Ovary (tissue), 10 donors: ENCODE results near the gene OR5AR1. TPM values are rescaled to one million over a fixed set of nuclear protein-coding genes. Genes with fewer than 3 reads are reported as not detected.

ENCODE experiments used
- DNase-seq, 5 donors: peaks; one replicate each; pipeline ENCODE4 v3.0.0-alpha.2; 2019 to 2020
- H3K27ac ChIP-seq, 2 donors: fragments of 200-600 bp; one replicate each; pipeline versions ENCODE4 v1.5.1 to v1.8.0; 2019 to 2022
- H3K27me3 ChIP-seq: fragments of 200-600 bp; one replicate; pipeline ENCODE4 v1.8.0; 2022
- H3K36me3 ChIP-seq: fragments of 200-600 bp; sonication (generic); one replicate; pipeline ENCODE4 v1.5.1; 2019
- H3K4me1 ChIP-seq: one replicate; pipeline ENCODE4 v1.8.1; 2013; ENCODE audit warnings: mild to moderate bottlenecking, moderate library complexity; ENCODE audit not compliant: insufficient read depth
- H3K4me3 ChIP-seq: fragments of 200-600 bp; sonication (generic); one replicate; pipeline ENCODE4 v1.5.1; 2017
- H3K9me3 ChIP-seq, 2 donors: fragments of 200-600 bp in 1 of 2; sonication (generic) in 1 of 2; one replicate each; pipeline versions ENCODE4 v1.5.1 to v1.8.1; 2013 to 2019; ENCODE audit warnings: mild to moderate bottlenecking in 1 of 2, moderate library complexity in 1 of 2
- EP300 ChIP-seq: sonication (generic); formaldehyde crosslinking; IDR thresholded peaks from one replicate; pipeline ENCODE4 v1.6.1; 2017; ENCODE audit warnings: antibody characterized with exemption
- POLR2A ChIP-seq: fragments of 450-650 bp; IDR thresholded peaks from one replicate; pipeline ENCODE4 v1.6.1; 2017; ENCODE audit warnings: antibody characterized with exemption, mild to moderate bottlenecking, moderate library complexity
- WGBS, 3 donors: extraction: QIAGEN DNeasy Blood & Tissue Kit in 1 of 3; methylation state at CpG; one replicate each; pipeline versions ENCODE4 v1.1.5 to v1.1.7; 2013 to 2017; 5-methylcytosine and 5-hydroxymethylcytosine counted together
- intact Hi-C, 4 donors: fragments of 100-400 bp; cut with DNase I; formaldehyde crosslinking; loops; one replicate each; pipeline versions ENCODE4 v1.11.0 to v1.15.1; 2022 to 2023
- long read RNA-seq, 3 donors: library from polyadenylated mRNA in 2 of 3; unstranded in 2 of 3; transcript quantifications; one replicate each; pipeline ENCODE4 v2.0.0 and lab custom pipeline, GENCODE V29; 2021 to 2026
- polyA plus RNA-seq, 2 donors: library from polyadenylated mRNA; stranded (reverse); fragments of 200-250 nt in 1 of 2; fragments of 350-450 nt in 1 of 2; fragmentation: Illumina TruSeq in 1 of 2; extraction: RNeasy Lipid Tissue Mini Kit (QIAGEN cat#74804) in 1 of 2; gene quantifications; one replicate each; pipeline ENCODE4 v1.2.3, GENCODE V29; 2013 to 2014
- total RNA-seq, 7 donors: library from RNA; depleted of rRNA in 2 of 7; stranded (reverse); fragments of >200 nt in 2 of 7; fragmentation: NEBNext Ultra II Directional in 3 of 7; extraction: Animal tissue kit (Norgen Biotek cat#: 25700) in 3 of 7; gene quantifications; one replicate each; pipeline versions ENCODE4 v1.1.0 to v1.2.4, GENCODE V29; 2016 to 2023
- TF ChIP-seq, protein P1 (sequence below), 3 donors: fragments of 450-650 bp in 2 of 3; fragments of 200-600 bp in 1 of 3; IDR thresholded peaks; one replicate each; pipeline versions ENCODE4 v1.5.1 to v1.8.0; 2016 to 2022; ENCODE audit warnings: antibody characterized with exemption in 3 of 3, mild to moderate bottlenecking in 1 of 3
- donor health status: DM: no; HTN: no; CAD: no; lungs with moderate emphysema.
- donor health status: DM: no; HTN: no; CAD: no.
- donor health status: Bipolar disorder and iron deficiency.
- donor health status: DM: yes; HTN: yes; CAD: no.
- donor health status: DM: no; HTN: no; CAD: no.
- donor health status: DM: yes; HTN: yes; CAD: no.

OR5AR1 gene
- total RNA-seq (not detected), polyA plus RNA-seq (not detected)
- long read RNA-seq, donor 1, result 0 reads
- long read RNA-seq, donor 2, result 0 reads
- long read RNA-seq, donor 3, result 0 reads

DNA sequence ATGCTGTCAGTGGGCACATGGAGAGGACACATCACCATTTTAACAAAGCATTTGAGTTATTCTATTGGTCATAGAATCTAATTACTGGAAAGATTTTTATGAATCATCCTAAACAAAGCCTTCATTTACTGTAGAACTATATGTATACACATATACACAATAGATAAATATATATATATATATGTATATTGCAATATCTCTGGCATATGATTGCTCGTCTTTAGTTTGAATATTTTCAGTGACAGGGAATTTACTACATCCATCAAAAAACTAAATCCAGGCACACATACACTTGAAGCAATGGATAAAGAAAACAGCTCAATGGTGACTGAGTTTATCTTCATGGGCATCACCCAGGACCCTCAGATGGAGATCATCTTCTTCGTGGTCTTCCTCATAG, at the start of gene OR5AR1:
Gene OR5AR1, plus strand, starts transcription at position 301 of the 400 bp plus-strand sequence. Its CDS starts 0 bp downstream, at position 301.
- TF ChIP-seq EP300, result no peak
- TF ChIP-seq, protein P1, sequence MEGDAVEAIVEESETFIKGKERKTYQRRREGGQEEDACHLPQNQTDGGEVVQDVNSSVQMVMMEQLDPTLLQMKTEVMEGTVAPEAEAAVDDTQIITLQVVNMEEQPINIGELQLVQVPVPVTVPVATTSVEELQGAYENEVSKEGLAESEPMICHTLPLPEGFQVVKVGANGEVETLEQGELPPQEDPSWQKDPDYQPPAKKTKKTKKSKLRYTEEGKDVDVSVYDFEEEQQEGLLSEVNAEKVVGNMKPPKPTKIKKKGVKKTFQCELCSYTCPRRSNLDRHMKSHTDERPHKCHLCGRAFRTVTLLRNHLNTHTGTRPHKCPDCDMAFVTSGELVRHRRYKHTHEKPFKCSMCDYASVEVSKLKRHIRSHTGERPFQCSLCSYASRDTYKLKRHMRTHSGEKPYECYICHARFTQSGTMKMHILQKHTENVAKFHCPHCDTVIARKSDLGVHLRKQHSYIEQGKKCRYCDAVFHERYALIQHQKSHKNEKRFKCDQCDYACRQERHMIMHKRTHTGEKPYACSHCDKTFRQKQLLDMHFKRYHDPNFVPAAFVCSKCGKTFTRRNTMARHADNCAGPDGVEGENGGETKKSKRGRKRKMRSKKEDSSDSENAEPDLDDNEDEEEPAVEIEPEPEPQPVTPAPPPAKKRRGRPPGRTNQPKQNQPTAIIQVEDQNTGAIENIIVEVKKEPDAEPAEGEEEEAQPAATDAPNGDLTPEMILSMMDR (IDR thresholded peaks at IDR 0.05), result no peak
- no peak for TF ChIP-seq POLR2A
- Histone ChIP-seq H3K9me3 (no peaks in the 10 kb centered on the region), H3K4me1 (no peaks in the 10 kb centered on the region), H3K27me3 (no peaks in the 10 kb centered on the region), H3K36me3 (no peaks in the 10 kb centered on the region), H3K27ac (no peak within 1 kb of the TSS), H3K4me3 (no peak within 1 kb of the TSS)
- 67 to 82% (median 67%) methylated on average over 2 of the region's 2 CpGs for WGBS, 3 donors
- intact Hi-C loops, result loop anchor here in 1 of 4 donors (10.0 kb wide), 1 partner anchor 1691 kb away; the partner anchor contains the start of gene OR5B17
- no peak for DNase-seq

DNA sequence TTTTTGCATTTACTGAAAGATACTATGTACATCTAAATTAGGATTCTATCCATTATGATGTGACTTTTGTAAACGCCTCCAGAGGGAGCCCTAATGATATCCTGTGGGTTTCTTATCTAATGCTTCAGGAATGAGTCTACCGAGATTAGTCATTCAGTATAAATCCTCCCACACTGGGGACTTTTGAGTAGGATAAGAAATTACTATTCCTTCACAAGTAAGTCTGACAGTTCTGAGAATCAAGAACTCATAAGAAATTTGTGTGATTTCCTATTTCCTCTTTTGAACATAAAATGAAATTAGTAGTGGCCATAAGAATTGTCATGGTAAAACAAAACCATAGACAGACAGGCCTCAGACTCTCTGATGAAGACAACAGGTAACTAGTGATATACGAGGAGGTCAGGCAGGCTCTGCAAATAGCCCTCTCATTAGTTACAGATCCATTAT, 38.8 kb upstream of the OR5AR1 start:
- Histone ChIP-seq H3K4me1 (no peaks in the 10 kb centered on the region), H3K4me3 (no peak overlapping the region), H3K9me3 (no peaks in the 10 kb centered on the region), H3K27ac (no peak overlapping the region), H3K36me3 (no peaks in the 10 kb centered on the region), H3K27me3 (no peaks in the 10 kb centered on the region)
- intact Hi-C loops, result no loop called here
- DNase-seq, result no peak
- 2 to 9% (median 4%) methylated on average over 3 of the region's 3 CpGs for WGBS, 3 donors
- no peak for TF ChIP-seq EP300
- no peak for TF ChIP-seq POLR2A
- TF ChIP-seq, protein P1 (IDR thresholded peaks at IDR 0.05), result no peak

- H3K27me3 ChIP-seq, result no peaks in the 10 kb centered on the region
- DNase-seq, result no peak
- H3K9me3 ChIP-seq, result no peaks in the 10 kb centered on the region
- TF ChIP-seq POLR2A, result no peak
- TF ChIP-seq, protein P1 (IDR thresholded peaks at IDR 0.05), result no peak
- no peak for TF ChIP-seq EP300
- intact Hi-C loops, result no loop called here
- H3K4me3 ChIP-seq, result no peak overlapping the region
- no peak overlapping the region for H3K27ac ChIP-seq
- H3K36me3 ChIP-seq, result no peaks in the 10 kb centered on the region
- no peaks in the 10 kb centered on the region for H3K4me1 ChIP-seq
- 31 to 51% (median 47%) methylated on average over 2 of the region's 2 CpGs for WGBS, 3 donors
These were observed 37.5 kb upstream of the OR5AR1 start for GRCh38 chr11:56625946-56626345.

- H3K4me3 ChIP-seq, result no peak overlapping the region
- H3K27ac ChIP-seq, result no peak overlapping the region
- intact Hi-C loops, result no loop called here
- H3K4me1 ChIP-seq, result no peaks in the 10 kb centered on the region
- 56 to 76% (median 62%) methylated on average over 2 of the region's 2 CpGs for WGBS, 3 donors
- no peaks in the 10 kb centered on the region for H3K27me3 ChIP-seq
- no peak for TF ChIP-seq POLR2A
- TF ChIP-seq, protein P1 (IDR thresholded peaks at IDR 0.05), result no peak
- TF ChIP-seq EP300, result no peak
- H3K9me3 ChIP-seq, result no peaks in the 10 kb centered on the region
- no peaks in the 10 kb centered on the region for H3K36me3 ChIP-seq
- DNase-seq, result no peak
These were observed 31.2 kb upstream of the OR5AR1 start for GRCh38 chr11:56632329-56632728.
